PC-9 (cell line): ENCODE results near the gene ADPRM.

Experiments
- EZH2 ChIP-seq: fragments of 200-600 bp; sonication (generic); IDR thresholded peaks from 2 replicates; pipeline ENCODE4 v1.8.0; 2017; ENCODE audit warnings: antibody characterized with exemption, low read depth
- TF ChIP-seq, protein P1 (sequence below): fragments of 200-600 bp; sonication (generic); conservative IDR thresholded peaks from 2 replicates; pipeline ENCODE4 v1.6.1; 2017; ENCODE audit warnings: mixed run types, antibody characterized with exemption, mild to moderate bottlenecking, moderate library complexity

- TF ChIP-seq EZH2, result no peak
- TF ChIP-seq, protein P1, sequence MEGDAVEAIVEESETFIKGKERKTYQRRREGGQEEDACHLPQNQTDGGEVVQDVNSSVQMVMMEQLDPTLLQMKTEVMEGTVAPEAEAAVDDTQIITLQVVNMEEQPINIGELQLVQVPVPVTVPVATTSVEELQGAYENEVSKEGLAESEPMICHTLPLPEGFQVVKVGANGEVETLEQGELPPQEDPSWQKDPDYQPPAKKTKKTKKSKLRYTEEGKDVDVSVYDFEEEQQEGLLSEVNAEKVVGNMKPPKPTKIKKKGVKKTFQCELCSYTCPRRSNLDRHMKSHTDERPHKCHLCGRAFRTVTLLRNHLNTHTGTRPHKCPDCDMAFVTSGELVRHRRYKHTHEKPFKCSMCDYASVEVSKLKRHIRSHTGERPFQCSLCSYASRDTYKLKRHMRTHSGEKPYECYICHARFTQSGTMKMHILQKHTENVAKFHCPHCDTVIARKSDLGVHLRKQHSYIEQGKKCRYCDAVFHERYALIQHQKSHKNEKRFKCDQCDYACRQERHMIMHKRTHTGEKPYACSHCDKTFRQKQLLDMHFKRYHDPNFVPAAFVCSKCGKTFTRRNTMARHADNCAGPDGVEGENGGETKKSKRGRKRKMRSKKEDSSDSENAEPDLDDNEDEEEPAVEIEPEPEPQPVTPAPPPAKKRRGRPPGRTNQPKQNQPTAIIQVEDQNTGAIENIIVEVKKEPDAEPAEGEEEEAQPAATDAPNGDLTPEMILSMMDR, result no peak
Measured at GRCh38 chr17:10745231-10745630, 47.8 kb downstream of the ADPRM start.
